HUES48 (cell line): ENCODE results near the gene NSD2.

Experiments
- H3K27ac ChIP-seq: one replicate; pipeline ENCODE4 v1.7.0; 2013; ENCODE audit warnings: low read depth, low read length, inconsistent platforms
- H3K27me3 ChIP-seq: 2 replicates; pipeline ENCODE4 v1.6.1; 2013; ENCODE audit warnings: mild to moderate bottlenecking, low read length; ENCODE audit not compliant: control insufficient read depth, insufficient read depth
- H3K36me3 ChIP-seq: 2 replicates; pipeline ENCODE4 v1.6.1; 2013; ENCODE audit warnings: low read length; ENCODE audit not compliant: control insufficient read depth, insufficient read depth
- H3K4me1 ChIP-seq: 2 replicates; pipeline ENCODE4 v1.6.1; 2013; ENCODE audit warnings: mild to moderate bottlenecking, low read length; ENCODE audit not compliant: control insufficient read depth, insufficient read depth
- H3K4me3 ChIP-seq: 2 replicates; pipeline ENCODE4 v1.5.1; 2013; ENCODE audit warnings: mild to moderate bottlenecking, low read depth, low read length
- H3K9ac ChIP-seq: 2 replicates; pipeline ENCODE4 v1.6.1; 2013; ENCODE audit warnings: mild to moderate bottlenecking, low read depth, low read length, moderate library complexity
- H3K9me3 ChIP-seq: 2 replicates; pipeline ENCODE4 v1.6.1; 2013; ENCODE audit warnings: low read length; ENCODE audit not compliant: control insufficient read depth, insufficient read depth

Gene NSD2

GRCh38 chr4:1868293-1868692 is 2.9 kb upstream of the NSD2 start:
- no peaks in the 10 kb centered on the region for H3K9me3 ChIP-seq
- no peak overlapping the region for H3K9ac ChIP-seq
- H3K27me3 ChIP-seq = peaks cover 73% of the 10 kb centered on the region
- no peaks in the 10 kb centered on the region for H3K36me3 ChIP-seq
- peaks cover 16% of the 10 kb centered on the region for H3K4me1 ChIP-seq
- no peak overlapping the region for H3K27ac ChIP-seq
- no peak overlapping the region for H3K4me3 ChIP-seq

GRCh38 chr4:1868912-1869311 is 2.3 kb upstream of the NSD2 start:
- H3K27me3 ChIP-seq = peaks cover 67% of the 10 kb centered on the region
- no peak overlapping the region for H3K4me3 ChIP-seq
- no peak overlapping the region for H3K27ac ChIP-seq
- no peak overlapping the region for H3K9ac ChIP-seq
- peaks cover 22% of the 10 kb centered on the region for H3K4me1 ChIP-seq
- no peaks in the 10 kb centered on the region for H3K36me3 ChIP-seq
- no peaks in the 10 kb centered on the region for H3K9me3 ChIP-seq

GRCh38 chr4:1869530-1870327 is 1.5 kb upstream of the NSD2 start:
- Histone ChIP-seq H3K27ac (peak overlapping the region; percentile 84), H3K36me3 (no peaks in the 10 kb centered on the region), H3K4me1 (peaks cover 24% of the 10 kb centered on the region), H3K27me3 (peaks cover 59% of the 10 kb centered on the region), H3K4me3 (peak overlapping the region; percentile 67), H3K9ac (no peak overlapping the region; the same call in 1 of the 2 replicates), H3K9me3 (no peaks in the 10 kb centered on the region)

GRCh38 chr4:1870328-1870577 is 940 bp upstream of the NSD2 start:
- Histone ChIP-seq H3K36me3 (no peaks in the 10 kb centered on the region), H3K4me3 (peak overlapping the region; percentile 67), H3K4me1 (peaks cover 24% of the 10 kb centered on the region), H3K9ac (peak overlapping the region; percentile 58; the same call in 1 of the 2 replicates), H3K9me3 (no peaks in the 10 kb centered on the region), H3K27ac (peak overlapping the region; percentile 84), H3K27me3 (peaks cover 53% of the 10 kb centered on the region)

- Histone ChIP-seq H3K4me1 (peaks cover 24% of the 10 kb centered on the region), H3K9ac (peak overlapping the region; percentile 46; the same call in 1 of the 2 replicates), H3K27me3 (peaks cover 40% of the 10 kb centered on the region), H3K9me3 (no peaks in the 10 kb centered on the region), H3K36me3 (no peaks in the 10 kb centered on the region), H3K4me3 (peak overlapping the region; percentile 68), H3K27ac (peak overlapping the region; percentile 92)
These were observed 353 bp downstream of the NSD2 start for GRCh38 chr4:1871471-1872021.

GRCh38 chr4:1872870-1873269 is 1.7 kb downstream of the NSD2 start:
- H3K9me3 ChIP-seq = no peaks in the 10 kb centered on the region
- peaks cover 27% of the 10 kb centered on the region for H3K27me3 ChIP-seq
- peak overlapping the region; percentile 68 for H3K4me3 ChIP-seq
- H3K27ac ChIP-seq = no peak overlapping the region
- peaks cover 31% of the 10 kb centered on the region for H3K4me1 ChIP-seq
- no peak overlapping the region for H3K9ac ChIP-seq
- H3K36me3 ChIP-seq = no peaks in the 10 kb centered on the region

GRCh38 chr4:1873291-1873690 is 2.1 kb downstream of the NSD2 start:
- Histone ChIP-seq H3K4me3 (0 out of 2 replicates have a peak overlapping the region, but pooled peaks have one; percentile 68), H3K4me1 (peaks cover 31% of the 10 kb centered on the region)

GRCh38 chr4:1873776-1874175 is 2.6 kb downstream of the NSD2 start:
- no peak overlapping the region for H3K4me3 ChIP-seq
- peaks cover 31% of the 10 kb centered on the region for H3K4me1 ChIP-seq
- no peaks in the 10 kb centered on the region for H3K36me3 ChIP-seq
- peaks cover 18% of the 10 kb centered on the region for H3K27me3 ChIP-seq
- H3K27ac ChIP-seq = no peak overlapping the region
- no peak overlapping the region for H3K9ac ChIP-seq
- no peaks in the 10 kb centered on the region for H3K9me3 ChIP-seq

More at GRCh38 chr4:1873291-1873690, 2.1 kb downstream of the NSD2 start:
- Histone ChIP-seq H3K9ac (no peak overlapping the region), H3K9me3 (no peaks in the 10 kb centered on the region), H3K27me3 (peaks cover 23% of the 10 kb centered on the region), H3K27ac (no peak overlapping the region), H3K36me3 (no peaks in the 10 kb centered on the region)

- Histone ChIP-seq H3K27me3 (peaks cover 14% of the 10 kb centered on the region), H3K4me1 (peaks cover 31% of the 10 kb centered on the region), H3K9me3 (no peaks in the 10 kb centered on the region), H3K4me3 (no peak overlapping the region), H3K27ac (no peak overlapping the region), H3K36me3 (no peaks in the 10 kb centered on the region), H3K9ac (no peak overlapping the region)
These were observed 3.0 kb downstream of the NSD2 start for GRCh38 chr4:1874201-1874600.

- H3K4me3 ChIP-seq = no peak overlapping the region
- no peak overlapping the region for H3K9ac ChIP-seq
- H3K27ac ChIP-seq = no peak overlapping the region
- no peaks in the 10 kb centered on the region for H3K36me3 ChIP-seq
- peaks cover 9% of the 10 kb centered on the region; the same call in 1 of the 2 replicates for H3K4me1 ChIP-seq
- no peaks in the 10 kb centered on the region for H3K27me3 ChIP-seq
- H3K9me3 ChIP-seq = no peaks in the 10 kb centered on the region
These were observed 8.3 kb downstream of the NSD2 start for GRCh38 chr4:1879485-1879884.

GRCh38 chr4:1880332-1880731 is 9.1 kb downstream of the NSD2 start:
- H3K36me3 ChIP-seq = no peaks in the 10 kb centered on the region
- no peaks in the 10 kb centered on the region for H3K27me3 ChIP-seq
- no peak overlapping the region for H3K4me3 ChIP-seq
- no peak overlapping the region for H3K27ac ChIP-seq
- H3K9me3 ChIP-seq = no peaks in the 10 kb centered on the region
- H3K4me1 ChIP-seq = peaks cover 9% of the 10 kb centered on the region; the same call in 1 of the 2 replicates
- H3K9ac ChIP-seq = no peak overlapping the region
